Uterine smooth muscle cell (primary cell): Measurements from ENCODE around the gene OR5P2. TPM values are rescaled to one million over a fixed set of nuclear protein-coding genes. Genes with fewer than 3 reads are reported as not detected.

ENCODE experiments used
- total RNA-seq: library from RNA; depleted of rRNA; stranded (reverse); fragments of >200 nt; gene quantifications from 2 replicates; pipeline ENCODE4 v1.2.3, GENCODE V29; 2014

The OR5P2 gene
- total RNA-seq: not detected in 2 replicates

GRCh38 chr11:7796842-7797241 lies at the start of gene OR5P2:
Gene OR5P2, minus strand, starts transcription at chr11:7796942. Its CDS starts 0 bp downstream, at chr11:7796942.

GRCh38 chr11:7830740-7831139 lies 34.0 kb upstream of the OR5P2 start, which contains the start of gene OR5P3:
Gene OR5P3, minus strand, starts transcription at chr11:7830840.

Other genes with a start within 250 kb of the OR5P2 start
- 12.1 and 20.0 TPM in 2 replicates for gene CYB5R2, start 123.4 kb downstream of the OR5P2 start, total RNA-seq
- gene OVCH2, start 90.5 kb downstream of the OR5P2 start, total RNA-seq: 0.11 TPM in 1 of 2 replicates, not detected in the other
- gene OR5P3, start 33.9 kb upstream of the OR5P2 start, total RNA-seq: not detected in 2 replicates
- not detected in 2 replicates for gene OR10A6, start 134.3 kb upstream of the OR5P2 start, total RNA-seq
- gene OR10A3, start 144.8 kb upstream of the OR5P2 start, total RNA-seq: 0.11 and 0.12 TPM in 2 replicates
- 4.0 and 10.7 TPM in 2 replicates for gene NLRP10, start 168.5 kb upstream of the OR5P2 start, total RNA-seq
- gene EIF3F, start 190.4 kb upstream of the OR5P2 start, total RNA-seq: 147 and 210 TPM in 2 replicates